DOHH2 (cell line): ENCODE data around the gene CBARP.

ENCODE experiments used
- H3F3A ChIP-seq: fragments of 200-600 bp; sonication (generic), shearing (Covaris generic); 2 replicates; pipeline ENCODE4 v1.6.0; 2016; ENCODE audit warnings: antibody characterized with exemption, mild to moderate bottlenecking; ENCODE audit not compliant: control insufficient read depth, insufficient read depth
- H3K27ac ChIP-seq: fragments of 200-600 bp; sonication (generic); 2 replicates; pipeline ENCODE4 v1.5.1; 2014; ENCODE audit warnings: low read depth, mild to moderate bottlenecking, low read length, moderate library complexity
- H3K27me3 ChIP-seq: fragments of 200-600 bp; sonication (generic); 2 replicates; pipeline ENCODE4 v1.6.1; 2014; ENCODE audit warnings: mild to moderate bottlenecking, low read length, mixed read lengths; ENCODE audit not compliant: control insufficient read depth
- H3K36me3 ChIP-seq: fragments of 200-600 bp; sonication (generic); 2 replicates; pipeline ENCODE4 v1.6.1; 2014; ENCODE audit warnings: mild to moderate bottlenecking, low read length, moderate library complexity, mixed read lengths; ENCODE audit not compliant: control insufficient read depth
- H3K4me1 ChIP-seq: fragments of 200-600 bp; sonication (generic); 2 replicates; pipeline ENCODE4 v1.6.1; 2014; ENCODE audit warnings: mild to moderate bottlenecking, low read length, mixed read lengths; ENCODE audit not compliant: control insufficient read depth
- H3K4me2 ChIP-seq: fragments of 200-600 bp; sonication (generic); 2 replicates; pipeline ENCODE4 v1.6.0; 2014; ENCODE audit warnings: mild to moderate bottlenecking, low read length, moderate library complexity
- H3K4me3 ChIP-seq: fragments of 200-600 bp; sonication (generic); 2 replicates; pipeline ENCODE4 v1.5.1; 2014; ENCODE audit warnings: mild to moderate bottlenecking, low read length, mixed read lengths
- H3K79me2 ChIP-seq: fragments of 200-600 bp; sonication (generic); 2 replicates; pipeline ENCODE4 v1.6.1; 2014; ENCODE audit warnings: mild to moderate bottlenecking, low read length, mixed read lengths; ENCODE audit not compliant: control insufficient read depth
- H3K9me2 ChIP-seq: fragments of 200-600 bp; sonication (generic); replicated peaks from 2 replicates; pipeline ENCODE4 v1.6.1; 2014; ENCODE audit warnings: mild to moderate bottlenecking, low read length, mixed read lengths; ENCODE audit not compliant: control insufficient read depth
- H3K9me3 ChIP-seq: fragments of 200-600 bp; sonication (generic); 2 replicates; pipeline ENCODE4 v1.6.1; 2014; ENCODE audit warnings: antibody characterized with exemption, low read length, mixed read lengths; ENCODE audit not compliant: control insufficient read depth, insufficient read depth
- H4K20me1 ChIP-seq: fragments of 200-600 bp; sonication (generic); 2 replicates; pipeline ENCODE4 v1.6.0; 2014; ENCODE audit warnings: low read depth, mild to moderate bottlenecking, antibody characterized with exemption, low read length, moderate library complexity; ENCODE audit not compliant: control insufficient read depth, insufficient read depth
- CTCF ChIP-seq: fragments of 200-600 bp; sonication (generic); IDR thresholded peaks from one replicate; pipeline ENCODE4 v1.5.1; 2014; ENCODE audit warnings: antibody characterized with exemption, mild to moderate bottlenecking, low read depth, low read length; ENCODE audit not compliant: poor library complexity, severe bottlenecking
- EZH2phosphoT487 ChIP-seq: fragments of 200-600 bp; sonication (generic); IDR thresholded peaks from 2 replicates; pipeline ENCODE4 v1.6.1; 2017; ENCODE audit warnings: borderline replicate concordance, mild to moderate bottlenecking, antibody characterized with exemption, low read length, moderate library complexity, mixed read lengths

The CBARP gene

GRCh38 chr19:1241417-1242095, 3.8 kb upstream of the CBARP start, which contains the start of gene ATP5F1D:
ATP5F1D (plus strand) TSS chr19:1241751; CDS start chr19:1241851, 100 bp downstream.
- H3F3A ChIP-seq = peaks cover 20% of the 10 kb centered on the region
- no peaks in the 10 kb centered on the region for H3K9me2 ChIP-seq
- H3K27ac ChIP-seq = peak within 1 kb of the TSS; percentile 52
- H4K20me1 ChIP-seq = no peaks in the 10 kb centered on the region
- peaks cover 43% of the 10 kb centered on the region for H3K79me2 ChIP-seq
- H3K4me3 ChIP-seq = peak within 1 kb of the TSS; percentile 95
- peaks cover 59% of the 10 kb centered on the region for H3K4me1 ChIP-seq
- H3K4me2 ChIP-seq = peak within 1 kb of the TSS; percentile 99
- H3K27me3 ChIP-seq = peaks cover 25% of the 10 kb centered on the region
- TF ChIP-seq CTCF (no peak), EZH2phosphoT487 (no peak)
- peaks cover 32% of the 10 kb centered on the region for H3K36me3 ChIP-seq
- H3K9me3 ChIP-seq = no peaks in the 10 kb centered on the region

- peaks cover 19% of the 10 kb centered on the region for H3F3A ChIP-seq
- H3K27me3 ChIP-seq = peaks cover 31% of the 10 kb centered on the region
- H4K20me1 ChIP-seq = no peaks in the 10 kb centered on the region
- TF ChIP-seq CTCF (no peak), EZH2phosphoT487 (no peak)
- H3K36me3 ChIP-seq = peaks cover 28% of the 10 kb centered on the region
- peak overlapping the region; percentile 95 for H3K4me3 ChIP-seq
- H3K27ac ChIP-seq = peak overlapping the region; percentile 45
- peak overlapping the region; percentile 99 for H3K4me2 ChIP-seq
- no peaks in the 10 kb centered on the region for H3K9me2 ChIP-seq
- H3K79me2 ChIP-seq = peaks cover 43% of the 10 kb centered on the region
- H3K4me1 ChIP-seq = peaks cover 59% of the 10 kb centered on the region
- H3K9me3 ChIP-seq = no peaks in the 10 kb centered on the region
These were observed 3.1 kb upstream of the CBARP start for GRCh38 chr19:1240925-1241324.

- H3F3A ChIP-seq = peaks cover 19% of the 10 kb centered on the region
- H3K36me3 ChIP-seq = peaks cover 22% of the 10 kb centered on the region
- H3K79me2 ChIP-seq = peaks cover 38% of the 10 kb centered on the region
- H3K9me3 ChIP-seq = no peaks in the 10 kb centered on the region
- H3K4me2 ChIP-seq = peak overlapping the region; percentile 99
- H3K9me2 ChIP-seq = no peaks in the 10 kb centered on the region
- TF ChIP-seq EZH2phosphoT487 = no peak
- TF ChIP-seq CTCF = peak; percentile 69
- H3K27me3 ChIP-seq = peaks cover 35% of the 10 kb centered on the region
- H3K4me3 ChIP-seq = peak overlapping the region; percentile 95
- peaks cover 55% of the 10 kb centered on the region for H3K4me1 ChIP-seq
- no peaks in the 10 kb centered on the region for H4K20me1 ChIP-seq
- 0 out of 2 replicates have a peak overlapping the region, but pooled peaks have one; percentile 13 for H3K27ac ChIP-seq
These were observed 2.3 kb upstream of the CBARP start for GRCh38 chr19:1239796-1240737.
